Measurements from ENCODE around the gene SNAPIN.
A peak's percentile ranks its signal among the peaks of the same experiment; 100 is the strongest.

DNA sequence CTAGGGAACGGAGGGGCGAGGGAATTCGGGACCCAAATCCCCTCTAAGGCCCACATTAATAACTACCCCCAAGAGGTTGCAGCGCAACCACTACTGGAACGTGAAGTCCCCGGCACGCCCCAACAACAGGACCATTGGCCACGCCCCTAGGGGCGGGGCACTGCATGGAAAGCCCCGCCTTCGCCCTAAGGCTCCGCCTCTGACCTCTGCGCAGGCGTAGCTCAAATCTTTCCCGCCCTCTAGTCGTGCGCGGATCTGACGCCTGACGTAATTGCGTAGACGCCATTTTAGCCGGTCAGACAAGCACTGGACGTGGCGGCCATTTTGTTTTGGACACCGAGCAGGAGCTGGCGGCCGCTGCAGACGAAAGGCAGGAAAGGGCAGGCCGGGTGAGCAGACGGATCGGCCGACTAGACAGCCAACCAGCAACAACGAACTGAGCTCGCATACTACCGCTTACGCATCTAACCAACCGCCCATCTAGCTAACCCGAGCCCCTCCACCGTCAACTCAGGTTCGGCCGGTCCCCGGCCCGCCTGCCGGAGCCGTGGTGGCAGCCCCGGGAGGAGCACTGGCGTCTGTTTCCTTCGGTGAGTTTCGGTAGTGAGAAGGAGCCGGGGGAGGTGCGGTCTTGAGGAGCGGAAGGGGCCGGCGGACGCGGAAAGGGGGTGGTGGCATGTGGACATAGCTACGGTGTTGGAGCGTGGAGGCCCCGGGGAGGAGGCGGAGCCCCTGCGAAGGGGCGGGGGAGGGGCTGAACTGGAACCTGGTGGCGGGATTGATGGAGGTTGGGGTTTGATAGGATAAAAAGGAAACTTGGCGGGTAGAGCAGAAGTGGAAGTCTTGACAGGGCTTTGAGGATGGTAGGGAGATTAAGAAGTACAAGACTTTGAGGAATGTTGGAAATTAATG is 24.5 kb upstream of the SNAPIN start, which contains the start of gene CHTOP:
- TF ChIP-seq POLR2A (IDR thresholded peaks at IDR 0.05; ENCODE audit: extremely low read depth, insufficient read length): peak; percentile 79
- TF ChIP-seq, protein P1, sequence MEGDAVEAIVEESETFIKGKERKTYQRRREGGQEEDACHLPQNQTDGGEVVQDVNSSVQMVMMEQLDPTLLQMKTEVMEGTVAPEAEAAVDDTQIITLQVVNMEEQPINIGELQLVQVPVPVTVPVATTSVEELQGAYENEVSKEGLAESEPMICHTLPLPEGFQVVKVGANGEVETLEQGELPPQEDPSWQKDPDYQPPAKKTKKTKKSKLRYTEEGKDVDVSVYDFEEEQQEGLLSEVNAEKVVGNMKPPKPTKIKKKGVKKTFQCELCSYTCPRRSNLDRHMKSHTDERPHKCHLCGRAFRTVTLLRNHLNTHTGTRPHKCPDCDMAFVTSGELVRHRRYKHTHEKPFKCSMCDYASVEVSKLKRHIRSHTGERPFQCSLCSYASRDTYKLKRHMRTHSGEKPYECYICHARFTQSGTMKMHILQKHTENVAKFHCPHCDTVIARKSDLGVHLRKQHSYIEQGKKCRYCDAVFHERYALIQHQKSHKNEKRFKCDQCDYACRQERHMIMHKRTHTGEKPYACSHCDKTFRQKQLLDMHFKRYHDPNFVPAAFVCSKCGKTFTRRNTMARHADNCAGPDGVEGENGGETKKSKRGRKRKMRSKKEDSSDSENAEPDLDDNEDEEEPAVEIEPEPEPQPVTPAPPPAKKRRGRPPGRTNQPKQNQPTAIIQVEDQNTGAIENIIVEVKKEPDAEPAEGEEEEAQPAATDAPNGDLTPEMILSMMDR (IDR thresholded peaks at IDR 0.05; ENCODE audit: low read depth, low read length): no peak
